ENCODE data around the gene RBM8A.
"Not testable (repeated sequence)": the region's sequence is repeated elsewhere in the genome, so short reads cannot be mapped to it uniquely, and the experiment has no call there.

RBM8A gene

GRCh38 chr1:145956361-145956760 lies 29.1 kb upstream of the RBM8A start:
- no peak for DNase-seq

DNA sequence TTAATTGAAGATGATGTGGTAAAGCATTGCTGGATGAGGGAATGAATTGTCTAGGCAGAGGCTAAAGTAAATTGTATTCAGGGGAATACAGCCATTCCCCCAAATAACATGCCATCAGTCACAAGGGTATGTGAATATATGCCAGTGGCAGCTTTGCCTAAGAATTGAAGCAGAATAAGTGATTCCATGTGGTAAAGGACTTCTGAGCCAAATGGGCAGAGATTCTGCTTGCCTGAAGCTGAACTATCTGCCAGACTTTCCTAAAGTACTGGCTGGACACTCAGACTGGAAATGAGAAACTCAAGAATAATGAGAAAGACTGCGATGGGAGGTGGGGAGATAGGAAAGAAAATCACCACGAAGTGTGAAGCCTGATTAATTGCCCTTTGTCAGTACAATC lies 28.2 kb upstream of the RBM8A start:
- no peak for DNase-seq

GRCh38 chr1:145953861-145954260 lies 26.6 kb upstream of the RBM8A start:
- no peak for DNase-seq

DNA sequence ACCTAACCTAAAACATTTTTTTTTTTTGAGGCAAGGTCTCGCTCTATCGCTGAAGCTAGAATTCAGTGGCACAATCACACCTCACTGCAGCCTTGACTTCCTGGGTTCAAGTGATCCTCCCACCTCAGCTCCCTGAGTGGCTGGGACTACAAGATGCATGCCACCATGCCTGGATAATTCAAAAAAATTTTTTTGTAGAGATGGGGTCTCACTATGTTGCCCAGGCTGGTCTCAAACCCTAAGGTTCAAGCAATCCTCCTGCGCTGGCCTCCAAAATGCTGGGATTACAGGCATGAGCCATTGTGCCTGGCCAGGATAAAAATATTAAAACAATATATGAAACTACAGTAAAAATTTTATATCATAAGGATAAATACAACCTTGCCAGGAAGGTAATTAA lies 25.6 kb upstream of the RBM8A start:
- DNase-seq: no peak

GRCh38 chr1:145951526-145951925 lies 24.2 kb upstream of the RBM8A start:
- DNase-seq: peak; percentile 86

DNA sequence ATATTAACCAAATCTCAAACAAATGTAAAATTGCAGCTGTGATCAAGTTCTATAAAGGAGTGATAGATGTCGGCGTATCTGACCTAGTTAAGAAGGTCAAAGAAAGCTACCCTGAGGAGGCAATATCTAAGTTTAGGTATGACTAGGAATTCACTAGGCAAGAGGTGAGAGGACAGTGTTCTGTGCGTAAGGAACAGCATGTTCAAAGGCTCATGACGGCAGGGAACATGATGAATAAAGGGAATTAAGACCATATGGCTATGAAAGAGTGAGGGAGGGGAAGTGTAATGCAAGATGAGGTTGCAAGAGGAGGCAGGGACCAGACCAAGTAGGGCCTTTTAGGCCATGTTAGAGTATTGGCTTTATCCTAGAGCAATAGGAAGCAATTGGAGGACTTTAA lies 21.9 kb upstream of the RBM8A start:
- no peak for DNase-seq

DNA sequence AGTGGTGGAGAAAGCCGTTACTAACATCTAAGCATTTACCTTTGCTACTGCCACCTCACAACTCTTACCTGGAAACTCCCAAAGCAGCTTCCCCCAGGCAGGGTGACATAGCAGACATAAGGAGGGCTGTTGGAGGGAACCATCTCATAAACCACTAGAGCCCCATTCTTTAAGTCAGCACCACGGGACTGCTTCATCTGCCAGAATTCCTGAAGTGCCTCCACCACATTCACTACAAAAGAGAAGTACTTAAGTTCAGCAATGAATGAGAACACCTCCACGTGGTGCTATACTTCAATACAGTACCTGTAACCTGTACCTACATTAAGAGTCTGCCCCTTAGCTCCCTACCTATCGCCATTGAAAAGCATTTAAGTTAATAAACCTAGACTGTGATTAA lies 20.3 kb upstream of the RBM8A start:
- DNase-seq: no peak

GRCh38 chr1:145946477-145946986 lies 19.2 kb upstream of the RBM8A start:
- no peak for DNase-seq

DNA sequence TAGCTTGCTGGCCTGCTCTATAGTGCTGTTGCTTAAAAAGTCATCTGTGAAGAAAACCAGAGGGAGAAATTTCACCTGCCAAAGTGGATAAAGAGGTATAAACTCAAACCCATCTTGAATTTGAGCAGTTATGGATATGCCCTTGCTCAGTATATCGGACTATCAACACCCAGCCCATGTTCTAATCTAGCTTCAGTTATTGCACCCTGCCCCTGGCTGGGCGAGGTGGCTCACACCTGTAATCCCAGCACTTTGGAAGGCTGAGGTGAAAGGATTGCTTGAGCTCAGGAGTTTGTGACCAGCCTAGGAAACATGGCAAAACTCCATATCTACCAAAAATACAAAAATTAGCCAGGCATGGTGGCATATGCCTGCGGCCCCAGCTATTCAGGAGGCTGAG lies 17.2 kb upstream of the RBM8A start:
- no peak for DNase-seq

GRCh38 chr1:145942871-145943270 lies 15.6 kb upstream of the RBM8A start:
- no peak for DNase-seq

DNA sequence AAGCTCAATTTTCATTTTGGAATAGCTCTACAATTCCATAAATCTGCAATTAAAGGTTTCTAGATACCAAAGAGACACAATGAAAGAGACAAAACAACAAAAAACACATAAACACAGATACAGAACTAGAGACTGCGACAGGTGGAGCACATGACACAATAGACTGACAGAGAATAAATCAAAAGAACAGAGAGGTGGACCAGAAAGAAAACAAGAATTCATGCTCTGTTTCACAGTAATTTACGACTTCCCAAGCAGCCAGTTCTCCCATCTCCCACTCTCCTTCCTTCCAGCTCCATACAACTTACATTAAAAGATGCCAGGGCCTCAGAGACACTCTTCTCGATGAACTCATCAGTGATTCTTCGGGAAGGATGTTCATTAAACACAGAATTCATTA lies 15.1 kb upstream of the RBM8A start:
- no peak for DNase-seq

GRCh38 chr1:145937436-145937835 lies 10.2 kb upstream of the RBM8A start:
- no peak for DNase-seq

- no peak for DNase-seq
Measured at GRCh38 chr1:145936247-145936646, 9.0 kb upstream of the RBM8A start.

DNA sequence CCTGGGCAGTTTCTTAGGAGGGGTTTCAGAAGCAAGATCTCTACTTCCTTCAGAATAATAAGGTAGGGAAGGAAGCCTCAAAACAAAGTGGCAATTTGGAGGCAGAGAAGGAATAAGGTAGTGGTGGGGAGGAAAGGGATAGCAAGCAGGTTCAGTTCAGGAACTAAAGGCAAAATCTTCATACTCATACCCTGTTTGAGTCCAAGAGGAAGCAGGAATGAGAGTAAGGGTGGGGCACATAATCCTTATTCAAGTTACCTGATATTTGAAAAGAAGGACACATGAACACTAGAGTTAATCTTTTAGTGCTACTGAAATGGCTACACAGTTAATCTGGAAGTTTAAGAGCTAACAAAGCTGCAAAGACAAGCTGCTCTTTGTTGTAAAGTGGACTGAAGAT lies 8.4 kb upstream of the RBM8A start:
- no peak for DNase-seq

DNA sequence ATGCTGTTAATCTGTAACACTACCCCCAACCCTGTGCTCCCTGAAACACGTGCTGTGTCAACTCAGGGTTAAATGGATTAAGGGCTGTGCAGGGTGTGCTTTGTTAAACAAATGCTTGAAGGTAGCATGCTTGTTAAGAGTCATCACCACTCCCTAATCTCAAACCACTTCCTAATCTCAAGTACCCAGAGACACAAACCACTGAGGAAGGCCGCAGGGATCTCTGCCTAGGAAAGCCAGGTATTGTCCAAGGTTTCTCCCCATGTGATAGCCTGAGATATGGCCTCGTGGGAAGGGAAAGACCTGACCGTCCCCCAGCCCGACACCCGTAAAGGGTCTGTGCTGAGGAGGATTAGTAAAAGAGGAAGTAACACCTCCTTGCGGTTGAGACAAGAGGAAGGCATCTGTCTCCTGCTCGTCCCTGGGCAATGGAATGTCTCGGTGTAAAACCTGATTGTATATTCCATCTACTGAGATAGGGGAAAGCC lies 5.3 kb upstream of the RBM8A start:
- DNase-seq: not testable (repeated sequence)

- DNase-seq: no peak
Measured at GRCh38 chr1:145927916-145928643, 796 bp upstream of the RBM8A start.

DNA sequence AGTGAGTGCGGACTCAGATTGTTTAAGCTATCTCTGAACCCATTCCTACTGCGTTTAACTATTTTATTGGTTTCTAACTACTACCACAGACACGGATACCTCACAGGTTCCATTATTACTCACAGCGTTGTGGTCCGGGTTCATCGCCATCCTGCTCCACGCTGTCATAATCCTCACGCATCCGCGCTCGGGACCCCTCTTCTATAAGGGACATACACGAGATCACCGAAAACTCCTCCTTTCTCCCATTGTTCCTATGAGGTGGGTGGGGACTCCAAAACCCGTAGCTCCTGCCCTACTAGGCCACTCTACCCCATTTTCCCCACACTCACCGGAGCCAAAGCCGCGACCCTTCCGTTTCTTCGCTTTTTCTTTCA lies 610 bp downstream of the RBM8A start:
- DNase-seq: no peak

DNA sequence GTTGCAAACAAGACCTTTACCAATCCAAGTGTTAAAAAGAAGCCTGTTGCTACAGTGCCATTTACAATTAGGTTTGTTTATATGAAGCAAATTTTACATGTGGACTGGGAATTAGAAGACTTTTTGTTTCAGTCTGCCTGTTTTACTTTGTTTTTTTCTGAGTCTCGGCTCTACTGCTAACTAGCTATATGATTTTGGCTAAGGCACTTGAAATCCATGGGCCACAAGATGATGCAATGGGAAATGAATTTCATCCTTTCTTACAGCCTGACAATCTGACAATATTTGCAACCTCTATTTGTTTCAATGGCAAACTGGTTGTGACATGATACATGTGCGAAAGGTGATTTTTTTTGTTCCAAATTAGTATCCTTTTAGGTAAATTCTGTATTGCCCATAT lies 5.0 kb downstream of the RBM8A start:
- no peak for DNase-seq

DNA sequence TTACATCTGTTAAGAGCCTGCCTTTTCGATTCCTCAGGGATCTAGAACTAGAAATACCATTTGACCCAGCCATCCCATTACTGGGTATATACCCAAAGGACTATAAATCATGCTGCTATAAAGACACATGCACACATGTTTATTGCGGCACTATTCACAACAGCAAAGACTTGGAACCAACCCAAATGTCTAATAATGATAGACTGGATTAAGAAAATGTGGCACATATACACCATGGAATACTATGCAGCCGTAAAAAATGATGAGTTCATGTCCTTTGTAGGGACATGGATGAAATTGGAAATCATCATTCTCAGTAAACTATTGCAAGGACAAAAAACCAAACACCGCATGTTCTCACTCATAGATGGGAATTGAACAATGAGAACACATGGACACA lies 7.0 kb downstream of the RBM8A start:
- not testable (repeated sequence) for DNase-seq

GRCh38 chr1:145918992-145919939 lies 8.0 kb downstream of the RBM8A start:
- DNase-seq: peak; percentile 69

- DNase-seq: peak; percentile 97
Measured at GRCh38 chr1:145918144-145918991, 8.9 kb downstream of the RBM8A start, which contains the start of gene PEX11B. PEX11B (minus strand) TSS chr1:145918717; CDS start chr1:145918688, 29 bp downstream.

DNA sequence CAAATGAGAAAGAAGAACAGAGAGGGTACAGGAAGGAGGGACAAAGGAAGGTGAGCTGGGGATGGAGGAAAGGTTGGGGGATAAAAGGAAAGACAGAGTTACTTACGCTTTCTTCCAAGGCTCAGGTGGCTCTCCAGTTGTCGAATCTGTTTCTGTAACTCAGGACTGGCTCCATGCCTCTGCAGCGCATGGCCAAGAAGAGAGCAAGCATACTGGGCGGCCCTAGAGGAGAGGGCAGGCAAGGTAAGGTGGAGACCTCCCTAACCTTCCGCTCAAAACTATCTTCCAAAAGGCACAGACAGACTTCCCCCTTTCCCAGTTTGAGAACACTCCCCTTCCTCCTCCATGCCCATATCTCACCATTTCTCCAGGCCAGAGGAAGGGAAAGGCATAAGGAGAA lies 9.7 kb downstream of the RBM8A start:
- no peak for DNase-seq

DNA sequence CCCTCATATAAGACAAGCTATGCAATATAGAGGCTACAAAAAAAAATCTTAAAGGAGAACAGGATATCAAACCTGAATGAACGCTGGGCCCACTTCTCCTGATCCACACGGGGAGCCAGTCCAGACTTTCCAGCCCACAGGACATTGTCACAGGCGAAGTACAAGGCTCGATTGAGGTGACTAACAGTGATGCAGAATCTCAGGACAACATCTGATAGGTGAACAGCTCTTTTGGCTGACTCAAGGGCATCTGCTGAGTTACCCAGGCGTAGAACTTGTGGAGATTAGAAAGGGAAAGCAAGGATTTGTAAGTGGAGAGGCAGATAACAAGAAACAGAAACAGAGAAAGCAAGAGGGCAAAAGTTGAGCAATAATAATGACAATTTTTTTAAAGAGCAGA lies 10.5 kb downstream of the RBM8A start:
- DNase-seq: no peak

All from eye (tissue), 1 donor.